ENCODE data around the gene ANOS1.
"Not testable (repeated sequence)": the region's sequence is repeated elsewhere in the genome, so short reads cannot be mapped to it uniquely, and the experiment has no call there.

ANOS1 gene

DNA sequence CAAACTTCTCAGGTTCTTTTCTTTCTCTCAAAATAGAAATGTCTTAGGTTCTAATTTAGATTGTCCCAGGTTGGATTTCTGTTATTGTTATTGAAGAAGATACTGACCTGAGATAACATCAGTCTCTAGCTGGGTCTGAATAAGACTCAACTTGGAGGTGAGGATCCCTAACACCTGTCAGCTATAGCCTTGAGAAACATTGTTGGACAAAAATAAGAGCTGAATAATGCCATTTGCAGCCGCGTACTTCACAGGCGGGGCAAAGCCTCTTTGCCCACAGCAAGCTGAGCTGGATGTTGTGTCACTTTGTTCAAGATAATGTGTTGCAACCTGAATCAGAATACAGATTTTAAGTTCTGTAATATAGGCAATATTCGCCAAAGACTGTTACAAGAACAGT lies 231.7 kb downstream of the ANOS1 start:
- TF ChIP-seq, protein P1, sequence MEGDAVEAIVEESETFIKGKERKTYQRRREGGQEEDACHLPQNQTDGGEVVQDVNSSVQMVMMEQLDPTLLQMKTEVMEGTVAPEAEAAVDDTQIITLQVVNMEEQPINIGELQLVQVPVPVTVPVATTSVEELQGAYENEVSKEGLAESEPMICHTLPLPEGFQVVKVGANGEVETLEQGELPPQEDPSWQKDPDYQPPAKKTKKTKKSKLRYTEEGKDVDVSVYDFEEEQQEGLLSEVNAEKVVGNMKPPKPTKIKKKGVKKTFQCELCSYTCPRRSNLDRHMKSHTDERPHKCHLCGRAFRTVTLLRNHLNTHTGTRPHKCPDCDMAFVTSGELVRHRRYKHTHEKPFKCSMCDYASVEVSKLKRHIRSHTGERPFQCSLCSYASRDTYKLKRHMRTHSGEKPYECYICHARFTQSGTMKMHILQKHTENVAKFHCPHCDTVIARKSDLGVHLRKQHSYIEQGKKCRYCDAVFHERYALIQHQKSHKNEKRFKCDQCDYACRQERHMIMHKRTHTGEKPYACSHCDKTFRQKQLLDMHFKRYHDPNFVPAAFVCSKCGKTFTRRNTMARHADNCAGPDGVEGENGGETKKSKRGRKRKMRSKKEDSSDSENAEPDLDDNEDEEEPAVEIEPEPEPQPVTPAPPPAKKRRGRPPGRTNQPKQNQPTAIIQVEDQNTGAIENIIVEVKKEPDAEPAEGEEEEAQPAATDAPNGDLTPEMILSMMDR (IDR thresholded peaks at IDR 0.05; ENCODE audit: extremely low read depth, missing control alignments): no peak
- no peak for DNase-seq (ENCODE audit: low spot score)

DNA sequence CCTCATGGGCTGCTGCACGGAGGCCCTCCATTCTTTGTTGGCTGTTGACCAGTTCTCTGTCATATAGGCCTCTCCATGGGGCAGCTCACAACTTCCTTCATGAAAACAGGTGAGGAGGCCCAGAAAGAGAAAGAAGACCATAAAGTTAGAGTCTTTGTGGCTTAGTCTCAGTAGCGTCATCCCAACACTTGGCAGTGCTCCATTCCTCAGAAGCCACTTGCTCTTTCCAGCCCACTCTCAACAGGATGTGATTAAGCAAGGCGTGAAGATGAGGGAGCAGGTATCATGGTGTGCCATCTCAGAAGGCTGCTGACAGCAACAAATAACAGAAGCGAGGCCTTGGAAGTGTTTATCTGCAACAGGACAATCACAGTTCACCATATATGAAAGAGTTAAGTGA lies 236.9 kb downstream of the ANOS1 start:
- DNase-seq (ENCODE audit: low spot score): not testable (repeated sequence)

DNA sequence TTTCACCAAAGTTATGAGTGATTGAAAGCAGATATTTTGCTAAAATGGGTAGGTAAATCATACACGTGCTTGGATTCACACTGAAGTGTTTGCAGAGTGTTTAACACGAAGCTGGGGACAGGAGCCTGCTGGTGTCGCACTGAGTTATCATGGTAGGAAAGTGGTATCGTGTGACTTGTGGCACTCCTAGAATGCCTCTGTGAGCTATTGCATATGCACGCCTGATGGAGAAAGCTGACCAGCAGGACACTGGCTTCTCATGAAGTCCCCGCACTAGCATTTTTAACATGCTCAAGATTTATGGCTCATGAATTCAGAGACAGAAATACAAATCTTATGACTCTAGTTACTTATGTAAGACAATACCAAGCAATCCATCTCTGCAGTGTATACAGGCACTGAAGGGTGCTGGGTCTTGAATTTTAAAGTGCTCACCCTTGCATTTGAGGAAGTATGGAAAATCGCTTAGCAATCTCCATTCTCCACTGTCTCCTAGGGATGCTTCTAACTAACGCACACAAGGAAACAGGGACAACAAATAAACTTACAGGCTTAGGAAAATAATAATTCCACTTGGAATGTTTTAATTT lies 247.5 kb downstream of the ANOS1 start:
- TF ChIP-seq, protein P1 (IDR thresholded peaks at IDR 0.05; ENCODE audit: extremely low read depth, missing control alignments): no peak
- no peak for DNase-seq (ENCODE audit: low spot score)
